GM21723 (cell line): ENCODE measurements around the gene ATXN7L3.
"Not testable (repeated sequence)": the region's sequence is repeated elsewhere in the genome, so short reads cannot be mapped to it uniquely, and the experiment has no call there.

Experiments used
- ATAC-seq: cut with Tn5 transposase; IDR thresholded peaks from one replicate; pipeline ENCODE4 v1.9.1; 2021; ENCODE audit warnings: mild to moderate bottlenecking, moderate library complexity; ENCODE audit not compliant: unreplicated experiment

Gene ATXN7L3

GRCh38 chr17:44199553-44200477 is at the start of gene ATXN7L3:
Gene ATXN7L3 (minus strand): TSS chr17:44199884. CDS start chr17:44198070, 1,814 bp downstream.
- ATAC-seq = peak; percentile 60

- no peak for ATAC-seq
These were observed 48.4 kb upstream of the ATXN7L3 start for GRCh38 chr17:44247876-44248736.

- no peak for ATAC-seq
These were observed 47.8 kb upstream of the ATXN7L3 start for GRCh38 chr17:44247440-44247841.

- no peak for ATAC-seq
These were observed 41.5 kb upstream of the ATXN7L3 start for GRCh38 chr17:44241106-44241624.

- not testable (repeated sequence) for ATAC-seq
These were observed 38.2 kb upstream of the ATXN7L3 start for GRCh38 chr17:44237886-44238285.

GRCh38 chr17:44236444-44236991 is 36.8 kb upstream of the ATXN7L3 start:
- no peak for ATAC-seq

GRCh38 chr17:44235583-44235936 is 35.9 kb upstream of the ATXN7L3 start:
- ATAC-seq = no peak

- ATAC-seq = no peak
These were observed 33.9 kb upstream of the ATXN7L3 start for GRCh38 chr17:44233582-44233981.

GRCh38 chr17:44232061-44232460 is 32.4 kb upstream of the ATXN7L3 start:
- ATAC-seq = no peak

GRCh38 chr17:44230140-44230539 is 30.5 kb upstream of the ATXN7L3 start:
- no peak for ATAC-seq

- no peak for ATAC-seq
These were observed 29.4 kb upstream of the ATXN7L3 start for GRCh38 chr17:44229090-44229489.

GRCh38 chr17:44223541-44224071 is 23.9 kb upstream of the ATXN7L3 start:
- ATAC-seq = no peak

GRCh38 chr17:44222112-44222869 is 22.6 kb upstream of the ATXN7L3 start:
- no peak for ATAC-seq

- ATAC-seq = no peak
These were observed 22.1 kb upstream of the ATXN7L3 start for GRCh38 chr17:44221862-44222111.

- no peak for ATAC-seq
These were observed 21.6 kb upstream of the ATXN7L3 start for GRCh38 chr17:44221084-44221861.

- ATAC-seq = no peak
These were observed 20.8 kb upstream of the ATXN7L3 start for GRCh38 chr17:44220213-44221083.

- peak; percentile 7 for ATAC-seq
These were observed 20.0 kb upstream of the ATXN7L3 start, which contains the start of gene UBTF for GRCh38 chr17:44219616-44220212. Gene UBTF (minus strand): TSS chr17:44219675. CDS start chr17:44218229, 1,446 bp downstream.

- peak; percentile 34 for ATAC-seq
These were observed 19.5 kb upstream of the ATXN7L3 start for GRCh38 chr17:44219108-44219615.
